HG02973 (cell line): ENCODE data around the gene CDH26.

ENCODE experiments used
- ATAC-seq: cut with Tn5 transposase; IDR thresholded peaks from one replicate; pipeline ENCODE4 v1.9.1; 2021; ENCODE audit warnings: moderate library complexity; ENCODE audit not compliant: unreplicated experiment

CDH26 gene

DNA sequence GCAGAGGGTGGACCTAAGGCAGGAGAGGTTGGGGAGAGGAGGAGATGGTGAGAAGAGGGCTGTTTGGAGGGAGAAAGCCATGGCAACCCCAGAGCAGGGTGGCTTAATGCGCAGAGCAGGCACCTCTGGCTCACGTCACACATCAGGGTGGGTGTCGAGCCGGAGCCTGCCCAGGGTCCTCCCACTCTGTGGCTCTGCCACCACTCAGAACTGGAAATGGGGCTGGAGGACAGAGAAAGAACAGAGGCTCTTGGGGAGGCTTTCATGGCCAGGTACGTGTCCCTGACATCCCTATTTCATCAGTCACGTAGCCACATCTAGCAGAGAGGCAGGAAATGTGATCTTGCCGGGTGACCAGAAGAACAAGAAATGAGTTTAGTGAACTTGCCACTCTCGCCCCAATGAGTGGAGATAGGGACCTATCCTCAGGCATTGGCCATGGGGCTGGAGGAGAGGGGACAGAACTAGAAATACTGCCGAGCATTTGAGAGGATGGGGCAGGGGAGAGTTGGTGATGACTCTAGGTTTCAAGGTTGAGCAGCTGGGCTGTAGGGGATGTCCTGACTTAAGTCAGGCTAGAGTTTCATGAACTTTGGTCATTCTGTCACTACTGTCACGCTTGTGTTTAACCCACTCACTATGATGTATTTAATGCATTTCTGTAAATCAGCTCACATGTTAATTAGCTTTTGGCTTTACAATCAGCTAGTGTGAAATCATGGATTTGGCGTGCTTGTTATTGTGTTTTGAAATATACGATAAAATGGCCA is 52.7 kb downstream of the CDH26 start:
- ATAC-seq = no peak

DNA sequence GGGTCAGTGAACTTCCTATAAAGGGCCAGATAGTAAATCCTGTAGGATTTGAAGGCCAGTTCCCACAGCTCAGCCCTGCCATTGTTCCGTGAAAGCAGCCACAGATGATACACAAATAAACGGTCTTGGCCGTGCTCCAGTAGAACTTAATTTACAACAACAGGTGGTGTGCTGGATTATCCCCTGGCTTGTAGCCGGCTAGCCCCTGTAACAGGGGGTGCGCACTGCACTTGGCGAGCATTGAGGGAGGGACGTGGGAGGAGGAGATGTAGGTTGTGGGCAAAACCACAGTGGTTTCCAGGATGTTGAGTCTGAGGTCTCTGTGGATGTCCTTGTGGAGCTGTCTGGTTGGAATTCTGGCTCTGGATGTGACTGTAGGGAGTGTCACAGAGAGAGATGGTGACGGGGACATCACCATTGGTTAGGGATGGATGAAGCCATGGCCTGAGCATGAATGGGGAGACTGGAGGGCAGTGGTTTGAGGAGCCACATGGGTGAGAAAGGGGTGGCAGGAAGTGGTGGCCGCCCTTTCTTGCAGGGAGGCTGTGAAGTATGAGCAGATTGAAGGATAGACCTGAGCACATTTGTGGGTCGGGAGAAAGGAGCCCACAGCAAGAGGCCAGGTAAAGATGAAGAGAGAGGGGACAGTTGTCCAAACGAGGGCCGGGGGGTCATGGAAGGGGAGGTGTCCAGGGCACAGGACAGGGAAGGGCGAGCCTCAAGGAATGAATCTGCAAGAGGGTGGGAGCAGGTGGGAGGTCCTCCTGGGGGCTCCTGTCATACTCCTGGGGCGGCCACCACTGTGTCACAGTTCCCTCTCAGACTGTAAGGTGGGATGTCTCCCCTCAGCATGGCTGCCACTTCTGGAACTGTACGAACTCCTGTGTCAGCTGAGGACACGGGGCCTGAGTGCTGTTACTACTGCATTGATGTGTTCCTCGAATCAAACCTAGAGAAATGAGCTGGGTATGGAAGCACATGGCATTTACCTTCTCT is 53.6 kb downstream of the CDH26 start:
- no peak for ATAC-seq

DNA sequence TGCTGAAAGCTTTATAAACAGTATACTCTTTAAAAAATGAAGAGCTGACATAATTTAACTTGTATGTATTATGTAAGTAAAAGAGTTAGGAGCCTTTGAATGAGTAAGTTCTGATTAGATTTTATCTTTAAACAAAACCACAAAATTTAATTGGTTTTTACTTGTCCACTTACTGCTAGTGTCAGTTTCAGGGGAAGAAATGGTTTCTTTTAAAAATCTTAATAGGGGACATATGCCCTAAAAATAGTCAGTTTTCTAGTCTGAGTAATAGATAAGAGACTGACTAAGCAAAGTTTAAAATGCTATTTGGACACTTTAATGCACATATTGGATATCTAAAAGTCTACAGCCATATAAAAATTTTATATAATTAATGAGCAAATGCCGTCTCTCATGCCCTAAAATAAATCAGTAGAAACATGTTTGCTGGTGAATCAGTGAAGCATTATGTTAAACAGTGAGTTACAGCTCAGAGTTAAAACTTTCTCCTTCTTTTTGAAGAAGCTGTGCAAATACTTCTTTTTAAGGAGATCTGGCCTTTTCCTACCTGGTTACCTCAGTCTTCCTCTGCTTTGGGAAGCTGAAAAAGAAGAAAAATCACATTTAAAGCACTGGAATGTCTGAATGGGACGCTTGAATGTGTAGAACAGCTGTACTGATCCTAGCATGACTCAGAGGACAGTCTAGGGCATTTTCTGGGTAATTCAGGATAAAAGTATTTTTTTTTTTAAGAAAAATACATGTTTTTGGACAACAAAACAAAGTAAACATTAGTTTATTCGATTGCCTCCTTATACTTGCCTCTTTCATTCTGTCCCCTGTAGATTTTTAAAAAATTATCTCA is 55.3 kb downstream of the CDH26 start:
- ATAC-seq = no peak

GRCh38 chr20:60016406-60016805 is 58.2 kb downstream of the CDH26 start:
- ATAC-seq = no peak

DNA sequence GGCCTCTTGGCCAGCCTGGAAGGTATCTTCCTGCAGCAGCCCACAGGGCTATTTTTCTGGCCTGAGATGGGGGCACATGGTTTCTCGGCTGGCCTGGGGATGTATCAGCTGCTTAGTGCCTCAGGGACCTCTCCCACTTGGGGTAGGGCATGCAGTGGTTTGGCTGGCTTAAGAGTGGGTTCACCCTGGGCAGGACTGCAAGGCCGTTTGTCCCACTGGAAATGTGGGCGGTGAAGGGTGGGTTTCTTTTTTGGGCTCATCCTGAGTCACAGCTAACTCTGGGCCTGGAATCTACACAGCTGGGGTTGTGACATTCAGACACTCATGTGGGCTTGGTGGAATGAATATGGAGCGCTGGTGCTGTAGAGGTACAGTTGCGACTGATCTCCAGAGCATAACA is 62.0 kb downstream of the CDH26 start:
- ATAC-seq = no peak

GRCh38 chr20:60021104-60021503 is 62.9 kb downstream of the CDH26 start:
- ATAC-seq = no peak

DNA sequence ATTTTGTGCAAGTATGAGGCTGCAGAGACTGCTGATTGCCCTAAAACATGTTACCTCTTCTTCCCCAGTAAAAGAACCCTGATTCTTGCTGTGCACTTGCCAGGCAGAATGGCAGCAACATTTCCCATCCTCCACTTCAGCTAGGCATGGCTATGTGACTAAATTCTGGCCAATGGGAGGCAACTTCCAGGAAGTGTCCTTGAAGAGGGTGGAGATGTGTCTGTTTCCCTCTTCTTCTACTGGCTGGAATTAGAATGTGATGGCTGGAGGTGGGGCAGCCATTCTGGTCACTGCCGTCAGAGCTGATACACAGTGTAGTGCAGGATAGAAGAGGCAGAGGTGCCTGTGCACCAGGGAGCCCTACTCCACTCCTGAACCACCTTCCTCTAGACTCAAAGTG is 64.6 kb downstream of the CDH26 start:
- ATAC-seq = no peak

GRCh38 chr20:60024245-60024644 is 66.0 kb downstream of the CDH26 start:
- ATAC-seq = no peak

- no peak for ATAC-seq
These were observed 66.6 kb downstream of the CDH26 start for GRCh38 chr20:60024801-60025200.

- ATAC-seq = no peak
These were observed 67.8 kb downstream of the CDH26 start for GRCh38 chr20:60026010-60026409.

DNA sequence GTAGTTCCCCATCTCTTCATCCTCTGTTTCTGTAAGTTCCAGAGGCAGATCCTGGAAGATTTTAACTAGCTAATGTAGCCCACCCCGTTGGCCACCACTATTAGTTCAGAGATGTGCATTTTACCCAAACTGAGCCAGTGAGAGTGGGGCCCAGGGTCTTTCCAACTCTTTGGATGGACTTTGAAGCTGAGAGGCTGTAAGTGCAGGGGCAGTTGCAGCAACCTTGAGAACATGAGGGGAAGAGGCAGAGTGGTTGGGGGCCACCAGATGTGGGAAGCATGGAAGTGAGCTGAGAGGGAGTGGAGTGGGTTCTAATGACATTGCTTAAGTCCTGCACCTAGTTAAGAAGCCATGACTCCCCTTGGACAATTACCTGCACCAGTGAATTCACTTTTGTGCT is 72.2 kb downstream of the CDH26 start:
- no peak for ATAC-seq

DNA sequence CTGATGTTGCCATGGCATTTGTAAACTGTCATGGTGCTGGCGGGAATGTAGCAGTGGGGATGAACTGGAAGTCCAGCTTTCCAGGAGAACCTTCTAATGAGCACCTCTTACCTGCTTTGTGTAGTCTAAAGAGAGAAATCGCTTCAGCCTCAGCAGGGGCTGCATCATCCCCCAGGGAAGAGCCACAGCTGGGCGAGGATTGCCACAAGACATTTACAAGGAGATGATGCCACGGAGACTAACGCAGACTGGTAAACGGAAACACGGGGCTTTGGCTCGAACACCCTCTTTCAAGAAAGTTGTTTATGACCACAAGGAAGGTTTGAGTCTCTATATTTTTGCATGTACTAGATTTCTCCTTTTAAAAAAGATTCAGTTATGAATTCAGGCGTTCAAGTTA is 72.9 kb downstream of the CDH26 start:
- ATAC-seq = no peak

GRCh38 chr20:60034231-60035110 is 76.2 kb downstream of the CDH26 start:
- ATAC-seq = no peak

DNA sequence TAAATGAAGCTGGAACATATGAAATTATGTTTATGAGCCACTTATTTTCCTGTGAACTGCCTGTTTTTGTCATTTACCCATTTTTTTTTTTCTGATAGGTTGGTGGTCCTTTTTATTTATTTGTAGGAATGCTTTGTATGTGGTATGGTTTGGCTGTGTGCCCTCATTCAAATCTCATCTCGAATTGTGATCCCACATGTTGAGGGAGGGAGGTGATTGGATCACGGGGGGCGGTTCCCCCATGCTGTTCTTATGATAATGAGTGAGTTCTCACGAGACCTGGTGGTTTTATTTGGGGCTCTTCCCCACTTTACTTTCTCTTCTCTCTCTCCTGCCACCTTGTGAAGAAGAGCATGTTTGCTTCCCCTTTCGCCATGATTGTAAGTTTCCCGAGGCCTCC is 77.3 kb downstream of the CDH26 start:
- no peak for ATAC-seq

DNA sequence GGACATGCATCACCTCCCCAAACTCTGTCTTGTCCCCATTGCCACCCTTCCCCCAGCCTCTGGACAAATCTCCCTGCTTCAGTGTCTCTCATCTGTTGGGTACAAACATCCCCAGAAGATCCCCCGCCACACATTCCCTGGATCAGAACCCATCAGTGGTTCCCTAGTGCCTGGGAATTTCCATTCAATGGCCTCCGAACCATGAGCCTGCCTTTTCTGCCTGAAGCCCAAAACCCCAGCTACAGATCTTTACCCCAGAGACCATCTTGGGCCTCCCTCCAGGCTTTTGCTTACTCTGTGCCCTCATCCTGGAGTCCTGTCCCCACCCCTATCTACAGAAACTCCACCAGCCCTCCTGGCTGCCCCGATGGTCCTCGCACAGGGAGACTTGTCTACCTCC is 78.1 kb downstream of the CDH26 start:
- no peak for ATAC-seq

DNA sequence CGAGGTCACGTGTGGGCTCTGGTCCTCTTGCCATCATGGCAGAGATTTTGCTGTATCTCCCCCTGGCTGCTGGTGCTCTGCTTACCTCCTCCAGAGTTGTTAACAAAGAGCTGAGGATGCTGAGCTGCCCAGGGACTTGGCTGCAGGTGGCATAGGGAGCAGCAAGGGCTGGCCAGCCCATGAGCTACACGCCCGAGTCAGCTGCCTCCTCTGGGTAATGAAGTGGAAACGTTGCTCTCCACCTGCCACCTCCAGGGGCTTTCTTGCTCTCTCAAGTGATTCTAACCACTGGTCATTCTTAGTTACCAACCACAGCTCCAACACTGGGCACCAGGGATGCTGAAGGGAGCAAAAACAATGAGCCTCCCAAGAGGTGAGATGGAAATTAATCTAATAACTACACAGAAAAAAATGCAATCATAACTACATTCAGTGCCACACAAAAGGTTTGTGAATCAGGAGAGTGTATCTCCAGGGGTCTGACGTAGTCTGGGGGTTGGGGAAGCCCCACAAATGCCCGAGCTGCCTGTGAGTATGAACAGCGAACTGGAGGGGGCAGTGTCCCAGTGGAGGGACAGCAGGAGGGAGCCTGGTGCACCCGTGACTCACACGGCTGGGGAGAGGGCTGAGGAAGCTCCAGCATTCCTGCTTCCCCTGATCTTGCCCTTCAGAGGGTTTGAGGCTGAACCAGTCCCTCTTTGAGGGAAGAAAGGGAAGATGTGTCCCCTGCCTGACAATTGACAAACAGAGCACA is 78.7 kb downstream of the CDH26 start:
- no peak for ATAC-seq

GRCh38 chr20:60038400-60039008 is 80.3 kb downstream of the CDH26 start:
- ATAC-seq = no peak

- no peak for ATAC-seq
These were observed 81.3 kb downstream of the CDH26 start for GRCh38 chr20:60039526-60039925.
